Thymus (tissue), 11 donors: ENCODE results near the gene LGALS3BP. TPM values are rescaled to one million over a fixed set of nuclear protein-coding genes. Genes with fewer than 3 reads are reported as not detected.
A peak's percentile ranks its signal among the peaks of the same experiment; 100 is the strongest.

Source experiments
- DNase-seq, 9 donors: peaks; one replicate each; pipeline ENCODE4 v3.0.0-alpha.2; 2013; ENCODE audit warnings: low spot score in 9 of 9, low read depth in 6 of 9, missing footprints in 1 of 9
- H3K27ac ChIP-seq, 2 donors: one replicate each; pipeline ENCODE4 v1.5.1; 2013; ENCODE audit warnings: control low read depth in 1 of 2, low read depth in 1 of 2, low read length in 1 of 2, mild to moderate bottlenecking in 1 of 2, moderate library complexity in 1 of 2
- H3K27me3 ChIP-seq, 2 donors: one replicate each; pipeline ENCODE4 v1.5.1; 2013; ENCODE audit warnings: low read length in 1 of 2; ENCODE audit not compliant: control insufficient read depth in 2 of 2, insufficient read depth in 1 of 2
- H3K36me3 ChIP-seq, 2 donors: one replicate each; pipeline ENCODE4 v1.5.1; 2013; ENCODE audit warnings: low read length in 1 of 2, mild to moderate bottlenecking in 1 of 2, moderate library complexity in 1 of 2; ENCODE audit not compliant: control insufficient read depth in 2 of 2, insufficient read depth in 2 of 2
- H3K4me1 ChIP-seq, 2 donors: one replicate each; pipeline ENCODE4 v1.5.1; 2013; ENCODE audit warnings: low read length in 2 of 2; ENCODE audit not compliant: control insufficient read depth in 2 of 2, insufficient read depth in 2 of 2
- H3K4me3 ChIP-seq, 2 donors: one replicate each; pipeline ENCODE4 v1.5.1; 2013; ENCODE audit warnings: low read length in 2 of 2, control low read depth in 1 of 2, mild to moderate bottlenecking in 1 of 2
- H3K9me3 ChIP-seq, 2 donors: one replicate each; pipeline ENCODE4 v1.5.1; 2013; ENCODE audit warnings: low read length in 1 of 2, mild to moderate bottlenecking in 1 of 2; ENCODE audit not compliant: control insufficient read depth in 2 of 2, insufficient read depth in 1 of 2
- WGBS: extraction: QIAGEN DNeasy Blood & Tissue Kit; methylation state at CpG from one replicate; pipeline ENCODE4 v1.1.7; 2013; 5-methylcytosine and 5-hydroxymethylcytosine counted together
- polyA plus RNA-seq: library from polyadenylated mRNA; stranded (reverse); fragments of 200-250 nt; gene quantifications from one replicate; pipeline ENCODE4 v1.2.3, GENCODE V29; 2013
- total RNA-seq: library from RNA; stranded (reverse); fragments of 120-200 nt; gene quantifications from one replicate; pipeline ENCODE4 v1.2.4, GENCODE V29; 2013
- donor health status: healthy.

Gene LGALS3BP
- total and polyA plus RNA-seq, 2 donors, result 66.1 to 81.3 TPM

- 88% methylated on average over 21 of the region's 21 CpGs for WGBS
- Histone ChIP-seq H3K4me1 (peaks cover 15 to 52% of the 10 kb centered on the region in 2 donors), H3K36me3 (peaks cover 23 to 25% of the 10 kb centered on the region in 2 donors), H3K27me3 (no peaks in the 10 kb centered on the region), H3K27ac (peak overlapping the region in 1 of 2 donors; percentile 42), H3K4me3 (peak overlapping the region in 1 of 2 donors; percentile 60), H3K9me3 (no peaks in the 10 kb centered on the region)
- DNase-seq, result no peak
Measured at GRCh38 chr17:78977997-78978973, 1.4 kb downstream of the LGALS3BP start.

- Histone ChIP-seq H3K36me3 (peaks cover 28 to 32% of the 10 kb centered on the region in 2 donors), H3K27me3 (no peaks in the 10 kb centered on the region), H3K9me3 (no peaks in the 10 kb centered on the region), H3K27ac (peak overlapping the region in 1 of 2 donors; percentile 46), H3K4me3 (no peak overlapping the region), H3K4me1 (peaks cover 15 to 52% of the 10 kb centered on the region in 2 donors)
- 98% methylated on average over 8 of the region's 8 CpGs for WGBS
- no peak for DNase-seq
Measured at GRCh38 chr17:78977681-78977943, 2.1 kb downstream of the LGALS3BP start.

- no peaks in the 10 kb centered on the region for H3K27me3 ChIP-seq
- H3K9me3 ChIP-seq, result no peaks in the 10 kb centered on the region
- peaks cover 28 to 36% of the 10 kb centered on the region in 2 donors for H3K36me3 ChIP-seq
- peaks cover 15 to 52% of the 10 kb centered on the region in 2 donors for H3K4me1 ChIP-seq
- no peak overlapping the region for H3K4me3 ChIP-seq
- 92% methylated on average over 20 of the region's 20 CpGs for whole genome bisulfite sequencing
- no peak for DNase-seq
- H3K27ac ChIP-seq, result no peak overlapping the region
Measured at GRCh38 chr17:78976907-78977680, 2.6 kb downstream of the LGALS3BP start.

GRCh38 chr17:78974635-78975591, 4.8 kb downstream of the LGALS3BP start:
- H3K9me3 ChIP-seq, result peaks cover 0 to 3% of the 10 kb centered on the region in 2 donors
- DNase-seq, result peak in 1 of 9 donors; percentile 15
- WGBS, result 91% methylated on average over 30 of the region's 30 CpGs
- no peak overlapping the region for H3K4me3 ChIP-seq
- H3K36me3 ChIP-seq, result peaks cover 28 to 53% of the 10 kb centered on the region in 2 donors
- H3K27ac ChIP-seq, result peak overlapping the region in 1 of 2 donors; percentile 40
- peaks cover 11 to 58% of the 10 kb centered on the region in 2 donors for H3K4me1 ChIP-seq
- H3K27me3 ChIP-seq, result no peaks in the 10 kb centered on the region

GRCh38 chr17:78973792-78974520, 5.8 kb downstream of the LGALS3BP start:
- Histone ChIP-seq H3K27me3 (no peaks in the 10 kb centered on the region), H3K4me3 (no peak overlapping the region), H3K27ac (peak overlapping the region in 1 of 2 donors; percentile 47), H3K9me3 (peaks cover 0 to 3% of the 10 kb centered on the region in 2 donors), H3K4me1 (peaks cover 8 to 57% of the 10 kb centered on the region in 2 donors), H3K36me3 (peaks cover 31 to 55% of the 10 kb centered on the region in 2 donors)
- DNase-seq, result no peak
- 92% methylated on average over 23 of the region's 23 CpGs for WGBS

- Histone ChIP-seq H3K36me3 (peaks cover 33 to 60% of the 10 kb centered on the region in 2 donors), H3K9me3 (peaks cover 0 to 3% of the 10 kb centered on the region in 2 donors), H3K27ac (no peak overlapping the region), H3K27me3 (no peaks in the 10 kb centered on the region), H3K4me1 (peaks cover 3 to 50% of the 10 kb centered on the region in 2 donors), H3K4me3 (no peak overlapping the region)
- WGBS, result 96% methylated on average over 11 of the region's 11 CpGs
- DNase-seq, result no peak
Measured at GRCh38 chr17:78973196-78973595, 6.5 kb downstream of the LGALS3BP start.

GRCh38 chr17:78972507-78973105, 7.1 kb downstream of the LGALS3BP start:
- DNase-seq, result no peak
- peaks cover 3 to 44% of the 10 kb centered on the region in 2 donors for H3K4me1 ChIP-seq

More at GRCh38 chr17:78972507-78973105, 7.1 kb downstream of the LGALS3BP start:
- peaks cover 35 to 60% of the 10 kb centered on the region in 2 donors for H3K36me3 ChIP-seq
- peaks cover 0 to 3% of the 10 kb centered on the region in 2 donors for H3K9me3 ChIP-seq
- H3K27ac ChIP-seq, result no peak overlapping the region
- no peaks in the 10 kb centered on the region for H3K27me3 ChIP-seq
- no peak overlapping the region for H3K4me3 ChIP-seq
- 95% methylated on average over 15 of the region's 15 CpGs for WGBS
